NCI-H146 treated with DMSO at 0.1 percent for 48 hours (cell line): ENCODE measurements around the gene RUNDC1.

Experiments
- DNase-seq: peaks from one replicate; lab custom pipeline; 2025; ENCODE audit not compliant: unreplicated experiment; lab: John Stamatoyannopoulos, UW

The RUNDC1 gene

DNA sequence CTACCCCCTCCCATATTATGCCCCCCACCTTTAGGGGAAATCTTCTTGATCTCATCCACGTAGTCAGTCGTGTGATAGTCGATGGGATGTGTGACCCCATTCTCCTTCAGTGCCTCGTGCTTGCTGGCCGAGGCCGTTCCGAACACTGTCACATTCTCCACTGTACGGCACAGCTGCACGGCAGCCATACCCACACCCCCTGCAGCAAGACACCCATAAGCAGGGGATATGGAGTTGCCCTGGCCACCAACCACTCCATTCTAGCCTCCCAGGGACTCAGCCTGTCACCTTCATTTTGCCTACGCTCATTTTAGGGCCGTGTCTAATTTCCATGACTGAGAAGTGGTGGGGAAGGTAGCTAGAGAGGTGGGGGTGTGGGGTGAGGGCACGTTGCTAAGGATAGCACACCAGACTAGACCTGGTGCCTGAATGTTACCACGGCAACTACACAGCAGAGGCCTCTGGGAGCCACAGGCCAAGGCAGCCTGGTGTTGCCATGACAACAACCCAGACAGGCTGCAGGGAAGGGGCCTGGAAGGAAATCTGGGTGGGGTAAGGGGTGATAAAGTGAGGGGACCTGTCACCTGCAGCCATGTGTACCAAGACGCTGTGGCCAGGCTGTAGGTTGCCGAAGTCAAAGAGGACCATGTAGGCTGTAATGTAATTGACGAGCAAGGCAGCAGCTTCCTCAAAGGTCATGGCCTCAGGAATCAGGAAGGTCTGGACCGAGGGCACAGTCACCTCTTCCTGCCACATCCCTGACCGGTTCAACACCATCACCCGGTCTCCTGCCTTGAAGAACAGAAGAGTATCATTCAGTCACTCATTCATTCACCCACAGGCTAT, 37.9 kb downstream of the RUNDC1 start:
- no peak for DNase-seq

DNA sequence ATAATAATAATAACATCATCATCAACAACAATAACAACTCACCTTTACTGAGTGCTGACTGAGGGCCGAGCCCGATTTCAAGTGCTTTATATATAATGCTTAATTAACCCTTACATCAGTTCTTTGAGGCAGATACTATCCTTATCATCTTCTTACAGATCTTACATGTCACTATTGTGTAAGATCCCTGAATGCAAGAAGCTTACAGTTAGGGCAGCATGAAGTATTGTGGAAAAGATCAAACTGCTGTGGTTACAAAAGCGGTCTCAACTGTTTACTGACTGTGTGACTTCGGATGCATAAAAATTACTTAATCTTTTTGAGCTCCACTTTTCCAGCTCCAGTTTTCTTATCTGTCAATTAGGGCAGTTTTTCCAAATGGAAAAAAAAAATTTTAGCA, 38.6 kb downstream of the RUNDC1 start:
- no peak for DNase-seq

DNA sequence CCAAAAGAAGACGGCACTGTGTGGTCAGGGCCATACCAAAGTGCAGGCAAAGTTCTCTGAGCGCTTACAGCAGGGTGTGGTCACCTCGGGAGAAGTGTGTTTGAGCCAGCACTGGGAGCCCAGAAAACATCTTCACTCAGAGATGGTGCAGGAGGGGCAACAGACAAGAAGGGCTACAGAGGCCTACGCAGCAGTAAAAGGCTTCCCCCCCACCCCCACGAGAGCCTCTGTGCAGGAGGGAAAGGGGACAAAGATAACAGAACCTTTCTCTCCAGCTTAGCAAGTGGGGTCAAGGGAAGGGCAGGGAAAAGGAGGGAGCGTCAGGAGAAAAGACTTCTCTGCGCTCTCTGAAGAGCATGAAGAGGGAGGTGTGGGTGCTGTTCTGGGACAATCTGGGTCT, 39.1 kb downstream of the RUNDC1 start:
- DNase-seq, result no peak

DNA sequence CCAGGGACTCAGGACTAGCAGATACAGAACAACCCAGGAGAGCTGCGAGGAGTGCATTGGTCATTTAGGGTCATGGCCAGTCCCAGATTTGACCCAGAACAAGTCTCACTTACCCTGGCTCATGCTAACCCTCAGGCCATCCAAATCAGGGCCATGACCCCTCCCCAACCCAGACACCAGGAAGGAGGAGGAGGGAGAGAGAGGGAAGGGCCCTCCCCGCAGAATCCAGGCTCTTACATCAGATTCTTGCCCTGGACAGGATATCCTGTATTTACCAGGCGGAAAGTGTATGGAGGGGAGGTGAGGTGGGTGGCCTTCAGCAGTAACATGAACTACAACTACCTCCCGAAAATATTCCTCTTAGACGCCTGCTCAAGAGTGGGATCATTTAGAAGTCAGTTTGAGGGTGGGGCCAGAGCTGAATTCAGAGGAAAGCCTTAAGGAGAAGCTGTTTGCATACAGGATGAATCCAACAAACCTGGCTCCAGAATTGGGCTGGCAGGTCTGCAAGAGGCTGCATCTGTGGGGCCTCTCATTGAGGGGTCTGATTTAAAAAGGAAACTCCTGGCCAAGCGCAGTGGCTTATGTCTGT, 39.8 kb downstream of the RUNDC1 start:
- no peak for DNase-seq

DNA sequence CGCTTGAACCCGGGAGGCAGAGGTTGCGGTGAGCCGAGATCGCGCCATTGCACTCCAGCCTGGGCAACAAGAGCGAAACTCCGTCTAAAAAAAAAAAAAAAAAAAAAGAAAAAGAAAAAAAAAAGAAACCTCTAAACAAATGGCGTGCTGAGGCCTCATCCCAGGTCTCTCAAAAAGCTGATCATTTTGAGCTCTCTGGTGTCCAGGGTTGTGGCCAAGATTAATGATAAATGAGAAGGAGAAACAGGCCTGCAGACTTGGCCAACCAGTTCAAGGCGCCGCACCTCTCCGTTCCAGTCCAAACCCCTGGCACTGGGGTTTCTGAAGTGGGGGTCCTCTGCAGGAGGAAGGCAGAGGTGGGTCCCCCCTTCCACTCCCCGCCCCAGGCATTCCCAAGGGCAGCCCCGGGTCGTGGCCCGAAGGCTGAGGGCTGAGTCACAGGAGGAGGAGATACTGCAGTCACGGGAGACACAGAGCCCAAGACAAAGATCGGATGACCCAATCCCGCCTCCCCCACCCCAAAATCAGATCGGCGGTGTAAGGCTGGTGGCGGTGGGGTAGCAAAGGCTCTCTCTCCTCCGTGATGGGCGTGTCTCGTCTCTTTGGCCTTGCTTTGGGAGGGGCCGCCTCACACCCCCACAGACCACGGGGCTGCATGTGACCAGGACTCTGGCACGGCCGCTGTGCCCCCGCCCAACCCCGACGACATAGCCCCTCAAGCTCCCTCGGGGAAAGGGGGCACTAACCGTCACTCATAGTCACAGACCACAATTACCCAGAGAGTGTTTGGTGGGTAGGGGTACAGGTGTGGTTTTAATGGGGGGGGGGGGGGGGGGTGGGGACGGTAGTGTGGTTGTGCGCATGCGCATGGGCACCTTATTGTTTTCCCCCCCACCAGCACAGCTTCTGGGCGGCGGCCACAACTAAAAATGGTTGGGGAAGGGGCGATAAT, 40.7 kb downstream of the RUNDC1 start:
- DNase-seq, result no peak

DNA sequence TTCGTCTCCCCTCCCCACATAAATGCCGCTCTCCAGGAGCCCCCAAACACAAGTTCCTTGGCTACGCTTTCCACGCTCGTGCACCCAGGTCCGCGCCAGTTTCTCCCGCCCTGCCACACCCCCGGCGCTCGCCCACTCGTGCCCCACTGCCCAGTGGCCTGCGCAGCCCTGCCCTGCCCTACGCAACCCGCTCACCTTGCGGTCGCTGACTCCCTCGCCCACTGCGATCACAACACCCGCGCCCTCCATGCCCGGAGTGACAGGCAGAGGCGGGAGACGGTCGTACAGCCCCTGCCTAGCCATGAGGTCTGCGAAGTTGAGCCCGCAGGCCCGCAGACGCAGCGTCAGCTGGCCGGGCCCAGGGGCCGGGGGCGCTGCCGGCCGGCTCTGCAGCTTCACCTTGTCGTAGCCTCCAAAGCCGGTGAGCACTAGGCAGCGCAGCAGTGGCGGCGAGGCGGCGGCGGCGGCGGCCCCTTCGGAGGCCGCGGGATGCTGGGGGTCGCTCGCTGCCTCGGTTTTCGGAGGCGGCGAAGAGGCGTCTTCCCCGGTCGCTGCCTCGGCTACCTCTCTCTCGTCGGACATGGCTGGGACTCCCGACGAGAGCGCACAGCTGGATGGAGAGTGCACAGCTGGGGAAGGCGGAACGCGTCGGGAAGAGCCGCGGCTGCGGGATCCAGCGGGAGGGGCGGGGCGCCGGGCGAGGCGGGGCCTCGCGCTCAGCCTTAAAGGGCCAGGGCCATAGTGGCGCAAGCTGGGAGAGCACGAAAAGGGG, 41.6 kb downstream of the RUNDC1 start, which contains the start of gene VAT1:
VAT1 (minus strand) TSS at position 645 of the 772 bp plus-strand sequence; CDS start at position 582, 63 bp downstream.
- DNase-seq, result peak; percentile 48

DNA sequence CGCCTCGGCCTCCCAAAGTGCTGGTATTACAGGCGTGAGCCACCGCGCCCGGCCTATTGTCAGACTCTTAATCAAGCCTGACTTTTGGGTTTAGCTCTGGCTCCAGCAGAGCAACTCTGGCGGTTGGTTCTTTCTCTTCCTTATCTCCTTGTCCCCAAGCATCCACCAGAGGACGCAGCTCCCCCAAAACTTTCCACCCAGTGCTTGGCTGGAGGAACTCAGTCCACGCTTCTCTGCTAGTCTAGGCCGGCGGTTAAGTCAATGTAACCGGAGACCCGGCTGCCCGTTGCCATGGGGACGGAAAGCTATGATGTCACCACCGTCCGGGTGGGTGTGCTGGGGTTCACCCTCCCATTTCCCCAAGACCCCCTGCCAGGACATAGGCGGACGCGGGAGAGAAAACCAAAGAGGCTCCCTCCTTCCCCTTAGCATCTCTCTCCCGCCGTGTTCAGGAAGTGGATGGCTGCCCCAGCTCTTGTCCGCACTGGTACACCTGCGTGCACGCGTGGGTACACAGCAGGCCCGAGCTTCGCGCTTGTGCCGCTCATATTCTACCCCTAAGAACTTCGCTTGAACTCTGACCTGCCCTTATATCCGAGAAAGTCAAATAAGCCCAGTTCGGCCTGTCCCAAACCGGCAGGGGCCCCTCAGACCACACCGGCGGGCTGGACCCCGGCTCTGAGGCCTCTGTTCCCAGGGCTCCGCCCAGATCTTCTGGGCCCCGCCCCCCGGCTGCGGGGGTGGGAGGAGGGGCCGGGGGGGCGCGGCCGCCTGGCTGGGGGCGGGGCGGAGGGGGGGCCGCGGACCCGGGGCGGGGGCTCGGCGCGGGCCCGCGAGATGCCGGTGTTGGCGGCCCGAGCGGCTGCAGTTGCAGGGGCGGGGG, 44.3 kb downstream of the RUNDC1 start, which contains the start of gene RND2:
RND2 (plus strand) TSS at position 825 of the 883 bp plus-strand sequence. CDS start 117 bp downstream, outside the sequence.
- peak; percentile 81 for DNase-seq

DNA sequence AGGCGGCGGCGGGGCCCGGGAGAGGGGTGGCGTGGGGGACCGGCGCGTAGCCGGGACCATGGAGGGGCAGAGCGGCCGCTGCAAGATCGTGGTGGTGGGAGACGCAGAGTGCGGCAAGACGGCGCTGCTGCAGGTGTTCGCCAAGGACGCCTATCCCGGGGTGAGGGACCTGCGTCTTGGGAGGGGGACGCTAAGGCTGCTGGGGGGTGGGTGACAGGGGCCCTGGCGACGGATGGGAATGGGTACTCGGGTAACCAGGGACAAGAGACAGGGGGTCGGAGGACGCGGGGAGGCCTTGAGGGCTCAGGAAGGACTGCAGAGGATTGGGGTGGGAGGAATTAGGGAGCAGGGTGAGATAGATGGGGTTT, 44.9 kb downstream of the RUNDC1 start:
- no peak for DNase-seq

DNA sequence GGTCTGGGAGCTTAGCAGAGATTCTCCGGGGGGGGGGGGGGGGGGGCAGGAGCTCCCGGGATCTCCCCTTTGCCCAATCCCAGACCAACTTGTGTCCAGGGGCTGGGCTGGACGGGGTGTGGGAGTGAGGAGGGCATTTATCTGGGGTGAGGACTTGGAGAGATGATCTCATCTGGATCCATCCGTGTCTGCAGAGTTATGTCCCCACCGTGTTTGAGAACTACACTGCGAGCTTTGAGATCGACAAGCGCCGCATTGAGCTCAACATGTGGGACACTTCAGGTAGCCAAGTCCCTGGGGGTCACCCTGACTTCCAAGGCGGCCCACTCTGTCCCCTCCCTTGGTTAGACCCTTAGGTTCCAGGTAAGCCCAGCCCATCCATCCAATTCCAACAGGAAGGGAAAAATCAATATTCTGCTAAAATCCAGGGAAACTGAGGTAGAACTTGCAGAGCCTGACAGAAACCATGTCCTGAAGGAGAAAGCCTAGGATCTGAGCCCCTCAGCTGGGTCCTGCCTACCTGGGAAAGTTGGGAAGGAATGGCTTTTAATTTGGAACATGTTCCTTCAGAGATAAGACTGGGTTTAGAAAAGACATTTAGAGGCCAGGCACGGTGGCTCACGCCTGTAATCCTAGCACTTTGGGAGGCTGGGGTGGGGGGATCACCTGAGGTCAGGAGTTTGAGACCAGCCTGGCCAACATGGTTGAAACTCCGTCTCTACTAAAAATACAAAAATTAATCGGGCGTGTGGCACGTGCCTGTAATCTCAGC, 45.6 kb downstream of the RUNDC1 start:
- DNase-seq, result no peak

DNA sequence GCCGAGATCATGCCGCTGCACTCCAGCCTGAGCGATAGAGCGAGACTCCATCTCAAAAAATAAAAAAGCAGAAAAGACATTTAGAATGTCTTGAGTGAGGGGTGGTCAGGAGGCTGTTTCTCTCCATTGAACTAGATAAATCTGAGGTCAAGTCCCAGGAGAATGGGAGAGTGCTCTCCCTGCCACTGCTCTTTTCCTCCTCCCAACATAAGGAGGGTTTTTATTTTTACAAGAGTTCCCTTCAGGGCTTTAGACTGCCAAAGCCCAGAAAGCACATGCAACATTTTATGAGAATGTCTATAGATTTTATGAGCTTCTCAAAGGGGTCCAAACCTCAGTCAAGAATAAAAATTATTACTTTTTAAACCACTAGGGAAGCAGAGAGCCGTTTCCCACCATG, 46.2 kb downstream of the RUNDC1 start:
- no peak for DNase-seq

DNA sequence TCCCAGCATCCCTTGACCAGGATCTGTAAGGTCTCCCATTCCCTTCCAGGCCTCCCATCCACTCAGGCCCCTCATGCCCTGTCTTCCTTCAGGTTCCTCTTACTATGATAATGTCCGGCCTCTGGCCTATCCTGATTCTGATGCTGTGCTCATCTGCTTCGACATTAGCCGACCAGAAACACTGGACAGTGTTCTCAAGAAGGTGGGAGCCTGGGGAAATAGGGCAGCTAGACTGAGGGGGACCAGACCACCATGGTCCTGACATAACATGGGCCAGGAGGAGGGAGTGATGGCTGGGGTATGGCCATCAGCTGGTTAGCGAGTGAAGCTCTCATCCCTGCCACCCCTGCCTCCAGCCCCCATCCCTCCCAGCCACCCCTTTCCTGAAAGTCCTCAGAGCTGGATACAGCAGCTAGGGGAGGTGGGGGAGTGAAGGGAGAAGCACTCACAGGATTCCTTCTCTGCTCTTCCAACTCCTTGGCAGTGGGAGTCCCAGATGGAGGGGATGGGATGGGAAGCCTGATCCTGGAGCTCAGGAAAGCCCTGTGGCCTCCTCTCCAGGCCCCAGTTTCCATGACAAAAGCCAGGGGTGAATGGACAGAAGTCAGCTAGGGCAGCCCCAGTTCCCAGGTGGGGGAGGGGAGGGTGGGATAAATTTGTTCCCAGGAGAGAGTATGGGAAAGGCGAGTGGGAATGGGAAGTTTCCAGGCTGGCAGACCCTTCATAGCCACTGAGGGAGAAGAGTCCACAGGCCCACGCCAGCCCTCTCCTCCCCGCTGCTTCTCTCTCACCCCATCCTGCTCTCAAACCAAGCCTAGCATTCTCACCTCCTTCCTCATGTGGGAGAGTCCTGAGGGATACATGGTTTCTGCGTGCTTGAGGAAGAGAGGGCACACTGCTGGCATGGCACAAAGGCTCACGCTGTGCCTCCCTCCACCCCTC, 47.0 kb downstream of the RUNDC1 start:
- no peak for DNase-seq

DNA sequence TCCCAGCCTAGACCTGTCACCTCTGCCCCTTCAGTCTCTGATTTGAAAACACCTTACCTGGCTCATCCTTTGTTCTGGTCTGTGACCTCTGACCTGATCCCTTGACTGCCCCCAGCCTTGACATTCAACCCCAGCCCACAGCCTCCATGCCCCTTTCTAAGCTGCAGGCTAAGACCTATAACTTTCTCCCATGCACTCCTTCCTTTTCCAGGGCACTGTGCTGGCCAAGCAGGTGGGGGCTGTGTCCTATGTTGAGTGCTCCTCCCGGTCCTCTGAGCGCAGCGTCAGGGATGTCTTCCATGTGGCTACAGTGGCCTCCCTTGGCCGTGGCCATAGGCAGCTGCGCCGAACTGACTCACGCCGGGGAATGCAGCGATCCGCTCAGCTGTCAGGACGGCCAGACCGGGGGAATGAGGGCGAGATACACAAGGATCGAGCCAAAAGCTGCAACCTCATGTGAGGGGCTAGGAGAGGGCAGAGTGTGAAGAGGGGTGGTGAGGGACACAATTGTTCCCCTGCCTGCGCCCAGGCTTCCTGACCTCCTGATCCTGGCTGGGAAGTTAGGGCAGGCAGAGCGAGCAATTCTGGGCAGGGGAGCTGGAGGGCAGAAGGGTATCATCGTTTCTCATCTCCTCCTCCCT, 48.0 kb downstream of the RUNDC1 start:
- no peak for DNase-seq

DNA sequence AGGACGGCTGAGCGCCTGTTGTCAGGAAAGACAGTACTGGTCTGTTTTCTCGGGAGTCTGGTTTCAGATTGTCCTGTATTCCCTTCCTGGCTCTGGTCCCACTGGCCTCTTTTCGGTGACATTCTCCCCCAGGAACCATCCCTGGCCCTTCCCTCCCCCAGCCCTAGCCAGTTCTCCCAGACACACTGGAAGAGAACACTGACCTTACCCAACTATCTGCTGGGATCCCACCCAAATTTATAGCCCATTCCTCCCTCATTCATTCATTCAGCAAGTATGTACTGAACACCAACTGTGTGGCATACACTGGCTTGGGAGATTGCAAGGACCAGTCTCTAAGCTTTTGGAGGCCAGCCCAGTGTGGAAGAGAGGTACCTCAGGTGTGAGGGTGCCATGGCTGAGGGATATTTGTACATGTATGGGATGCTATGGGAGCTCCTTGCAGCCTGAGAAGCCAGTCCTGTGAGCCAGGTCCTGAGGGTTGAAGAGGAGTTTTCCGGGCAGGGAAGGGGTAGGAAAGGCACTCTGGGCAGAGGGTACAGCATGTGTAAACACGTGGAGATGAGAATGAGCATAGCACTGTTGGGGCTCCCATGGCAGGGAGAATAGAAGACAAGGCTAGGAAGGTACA, 49.9 kb downstream of the RUNDC1 start:
- DNase-seq, result no peak

DNA sequence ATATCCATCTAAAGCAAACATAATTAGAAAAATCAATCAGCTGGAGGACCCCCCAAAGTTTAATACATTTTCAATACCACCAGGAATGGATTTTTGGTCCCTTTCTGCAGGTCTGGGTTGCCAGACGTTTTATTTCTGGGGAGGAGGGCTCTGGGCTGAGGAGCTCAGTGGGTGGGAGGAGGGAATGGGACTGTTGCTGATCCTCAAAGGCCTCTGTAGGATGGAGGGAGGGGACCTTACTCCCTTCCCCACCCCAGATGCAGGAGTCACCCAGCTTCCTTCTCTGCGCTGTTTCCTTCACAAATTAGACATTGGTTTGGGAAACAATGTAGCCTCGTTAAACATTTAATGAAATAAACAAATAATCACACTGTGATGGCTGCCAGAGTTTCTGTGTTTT, 51.3 kb downstream of the RUNDC1 start:
- no peak for DNase-seq

DNA sequence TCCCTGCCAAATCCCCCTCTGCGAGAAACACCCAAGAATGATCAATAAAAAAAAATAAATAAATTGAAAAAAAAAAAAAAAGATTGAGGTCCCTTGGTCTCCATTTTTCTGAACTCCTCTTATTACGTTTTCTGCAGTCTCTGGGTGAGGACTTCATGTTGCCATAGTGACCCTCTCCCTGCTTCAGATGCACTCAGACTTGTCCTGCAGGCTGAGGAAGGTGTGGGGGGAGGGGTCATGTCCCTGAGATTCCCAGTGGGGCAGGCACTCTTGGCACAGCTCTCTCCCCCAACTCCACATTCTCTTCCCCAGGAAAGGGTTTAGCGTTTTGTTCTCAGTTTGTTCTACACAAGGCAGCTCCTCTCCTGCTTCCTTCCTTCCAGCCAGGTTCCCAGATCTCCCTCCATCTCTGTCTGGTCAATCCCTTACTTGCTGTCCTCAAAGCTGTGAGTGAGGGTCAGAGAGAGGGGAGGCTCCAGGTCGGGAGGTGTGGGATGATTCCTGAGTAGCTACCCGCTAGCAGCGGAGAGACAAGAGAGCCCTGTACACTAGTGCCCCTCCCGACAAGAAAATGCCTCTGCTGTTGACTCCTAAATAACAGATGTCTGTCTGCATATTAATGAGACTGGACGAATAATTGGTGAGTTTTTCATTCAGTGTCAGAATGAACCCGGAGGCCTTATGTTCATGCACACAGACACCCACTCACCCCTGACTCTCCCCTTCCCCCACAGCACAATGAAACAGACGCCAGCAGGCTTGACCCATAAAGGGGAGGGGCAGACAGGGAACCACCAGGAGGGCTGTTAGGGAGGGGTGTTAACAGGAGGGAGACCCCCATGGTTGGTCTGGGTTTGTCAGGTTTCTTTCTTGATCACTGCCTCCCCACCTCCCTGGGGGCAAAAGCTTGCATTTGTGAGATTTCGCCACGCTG, 53.9 kb downstream of the RUNDC1 start:
- DNase-seq, result no peak

DNA sequence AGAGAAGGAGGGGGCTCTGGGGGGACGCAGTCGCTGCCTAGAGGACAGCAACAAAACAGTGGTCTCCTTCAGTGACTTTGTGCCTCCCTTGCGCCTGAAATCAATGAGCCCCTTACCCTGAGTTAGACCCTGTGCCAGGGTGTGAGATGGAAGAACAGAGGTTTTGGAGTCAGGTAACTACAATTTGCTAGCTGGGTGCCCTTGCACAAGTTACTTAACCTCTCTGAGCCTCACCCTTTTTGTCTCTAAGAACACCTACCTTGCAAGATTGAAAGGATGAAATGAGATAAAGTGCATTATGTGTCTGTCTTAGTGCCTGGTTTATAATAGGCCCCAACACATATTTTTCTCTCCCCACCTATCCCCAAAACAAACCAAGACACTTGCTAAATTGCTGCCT, 54.5 kb downstream of the RUNDC1 start:
- no peak for DNase-seq
